ENCODE data around the gene ANXA3. TPM values are rescaled to one million over a fixed set of nuclear protein-coding genes. Genes with fewer than 3 reads are reported as not detected.

ANXA3 gene
- total RNA-seq, 2 experiments from 2014 or later = 0.41 to 7.4 TPM

- no peak overlapping the region for H3K4me3 Mint-ChIP-seq
- DNase-seq (no peak), ATAC-seq (no peak)
- H3K36me3 Mint-ChIP-seq = no peaks in the 10 kb centered on the region
- H3K9me3 Mint-ChIP-seq (ENCODE audit: low read depth) = no peaks in the 10 kb centered on the region
- H3K4me1 Mint-ChIP-seq = no peaks in the 10 kb centered on the region
- H3K27me3 Mint-ChIP-seq = peaks cover 24% of the 10 kb centered on the region
- H3K27ac Mint-ChIP-seq = no peak overlapping the region
- CTCF ChIA-PET = no interaction called here
Measured at GRCh38 chr4:78599931-78600375, 48.4 kb downstream of the ANXA3 start.

DNA sequence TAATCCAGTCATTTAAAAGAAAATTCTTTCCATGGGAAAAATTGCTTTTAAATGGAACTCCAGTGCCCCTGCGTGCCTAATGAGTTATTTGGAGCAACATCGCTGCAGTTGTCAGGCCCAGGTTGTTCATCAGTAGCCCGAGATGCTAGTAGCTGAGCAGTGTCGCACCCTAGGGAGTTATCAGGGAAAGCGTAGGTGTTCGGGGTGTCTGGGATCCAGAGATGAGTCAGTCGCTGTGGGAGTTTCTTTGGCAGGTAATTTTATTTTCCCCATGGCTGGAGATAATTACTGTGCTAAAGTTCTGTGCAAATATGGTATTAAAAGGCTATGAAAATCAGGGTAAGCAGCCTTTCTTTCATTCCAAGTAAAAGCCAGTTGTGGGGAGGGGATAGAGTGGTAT is 49.4 kb downstream of the ANXA3 start:
- Mint-ChIP-seq H3K4me1 (no peaks in the 10 kb centered on the region), H3K27me3 (peaks cover 22% of the 10 kb centered on the region), H3K9me3 (ENCODE audit: low read depth) (no peaks in the 10 kb centered on the region), H3K27ac (no peak overlapping the region), H3K36me3 (no peaks in the 10 kb centered on the region), H3K4me3 (no peak overlapping the region)
- ATAC-seq = no peak
- DNase-seq = no peak
- CTCF ChIA-PET = no interaction called here

DNA sequence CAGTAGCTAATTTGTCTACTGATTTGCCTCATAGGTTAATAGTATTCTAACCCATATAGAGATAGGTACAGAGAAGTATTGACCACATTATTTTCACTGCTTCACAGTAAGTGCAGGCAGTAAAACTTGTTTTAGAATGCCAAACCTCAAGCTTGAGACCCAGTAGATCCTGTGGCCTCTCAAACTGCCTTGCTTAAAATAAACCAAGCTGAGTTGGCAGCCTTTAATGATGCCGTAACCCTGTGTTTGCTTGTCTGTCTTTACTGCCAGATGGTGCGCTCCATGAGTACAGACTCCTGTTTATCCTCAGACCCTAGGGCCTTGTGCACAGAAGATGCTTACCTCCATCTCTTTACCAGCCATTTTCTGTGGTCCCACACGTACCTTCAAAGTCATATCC is 50.8 kb downstream of the ANXA3 start:
- CTCF ChIA-PET = no interaction called here

DNA sequence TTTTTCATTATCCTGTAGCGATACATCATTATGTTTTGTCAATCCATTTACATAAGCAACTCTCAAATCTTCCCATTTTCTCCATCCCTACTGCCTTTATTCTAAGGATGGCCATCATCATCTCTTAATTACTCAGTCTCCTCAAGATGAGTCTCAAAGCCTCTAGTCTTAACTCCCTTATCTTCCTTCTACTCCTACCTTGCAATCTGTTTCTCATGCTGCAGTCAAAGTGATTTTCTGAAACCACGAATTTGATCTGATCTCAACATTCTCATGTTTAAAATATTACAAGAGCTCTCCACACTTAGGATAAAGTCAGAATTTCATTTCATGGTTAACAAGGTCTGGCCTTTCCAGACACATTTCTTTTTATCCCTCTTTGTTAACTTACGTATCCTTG is 51.8 kb downstream of the ANXA3 start:
- Mint-ChIP-seq H3K4me1 (no peaks in the 10 kb centered on the region), H3K27me3 (peaks cover 29% of the 10 kb centered on the region), H3K27ac (no peak overlapping the region), H3K4me3 (no peak overlapping the region), H3K36me3 (no peaks in the 10 kb centered on the region), H3K9me3 (ENCODE audit: low read depth) (no peaks in the 10 kb centered on the region)
- ATAC-seq (no peak), DNase-seq (no peak)
- CTCF ChIA-PET = no interaction called here

More for the DNA sequence above, 50.8 kb downstream of the ANXA3 start:
- ATAC-seq (no peak), DNase-seq (no peak)
- Mint-ChIP-seq H3K36me3 (no peaks in the 10 kb centered on the region), H3K27ac (no peak overlapping the region), H3K9me3 (ENCODE audit: low read depth) (no peaks in the 10 kb centered on the region), H3K27me3 (peaks cover 24% of the 10 kb centered on the region), H3K4me1 (no peaks in the 10 kb centered on the region), H3K4me3 (no peak overlapping the region)

DNA sequence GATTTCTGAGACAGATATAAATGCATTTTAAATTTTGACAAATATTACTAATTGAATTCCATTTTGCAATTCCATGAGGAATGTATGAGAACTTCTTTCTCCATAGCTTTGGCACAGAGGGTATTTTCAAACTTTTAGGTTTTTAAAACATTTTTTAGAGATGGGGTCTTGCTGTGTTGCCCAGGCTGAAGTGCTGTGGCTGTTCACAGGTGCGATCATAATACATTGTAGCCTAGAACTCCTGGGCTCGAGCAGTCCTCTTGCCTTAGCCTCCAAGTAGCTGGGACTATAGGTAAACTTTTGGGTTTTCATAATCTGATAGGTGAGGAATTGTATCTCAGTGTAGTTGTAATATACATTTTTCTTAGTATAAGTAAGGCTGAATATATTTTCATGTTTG is 53.4 kb downstream of the ANXA3 start:
- Mint-ChIP-seq H3K27ac (no peak overlapping the region), H3K9me3 (ENCODE audit: low read depth) (no peaks in the 10 kb centered on the region), H3K27me3 (peaks cover 30% of the 10 kb centered on the region), H3K4me3 (no peak overlapping the region), H3K4me1 (no peaks in the 10 kb centered on the region), H3K36me3 (no peaks in the 10 kb centered on the region)
- CTCF ChIA-PET = no interaction called here
- no peak for DNase-seq
- no peak for ATAC-seq

DNA sequence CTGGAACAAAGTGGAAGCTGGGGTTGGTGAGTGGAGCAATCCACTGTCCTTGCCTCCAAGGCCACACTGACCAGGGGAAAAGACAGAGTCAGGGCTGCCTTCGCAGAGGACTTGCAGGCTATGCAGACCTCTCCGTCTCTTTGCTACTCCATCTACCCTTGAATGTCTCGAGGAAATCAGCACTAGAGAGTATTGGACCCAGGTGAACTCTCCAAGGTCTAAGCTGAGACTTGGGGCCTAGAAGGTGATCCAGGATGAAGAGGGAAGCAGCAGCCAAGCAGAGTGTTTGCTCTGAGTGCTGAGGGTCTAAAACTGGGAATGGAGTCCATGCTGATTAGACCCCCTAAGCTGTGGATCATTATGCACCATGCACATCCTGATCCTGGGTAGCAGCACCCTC is 54.5 kb downstream of the ANXA3 start:
- Mint-ChIP-seq H3K36me3 (no peaks in the 10 kb centered on the region), H3K27ac (no peak overlapping the region), H3K4me3 (no peak overlapping the region), H3K4me1 (peaks cover 8% of the 10 kb centered on the region), H3K9me3 (ENCODE audit: low read depth) (no peaks in the 10 kb centered on the region), H3K27me3 (peaks cover 30% of the 10 kb centered on the region)
- no peak for ATAC-seq
- no peak for DNase-seq
- CTCF ChIA-PET = no interaction called here

- Mint-ChIP-seq H3K36me3 (no peaks in the 10 kb centered on the region), H3K27ac (no peak overlapping the region), H3K27me3 (peaks cover 30% of the 10 kb centered on the region), H3K4me1 (peaks cover 11% of the 10 kb centered on the region), H3K4me3 (no peak overlapping the region), H3K9me3 (ENCODE audit: low read depth) (no peaks in the 10 kb centered on the region)
- ATAC-seq (no peak), DNase-seq (no peak)
- CTCF ChIA-PET = no interaction called here
Measured at GRCh38 chr4:78606530-78607095, 55.0 kb downstream of the ANXA3 start.

GRCh38 chr4:78608684-78609083 is 57.1 kb downstream of the ANXA3 start:
- peaks cover 17% of the 10 kb centered on the region for H3K27me3 Mint-ChIP-seq
- ATAC-seq = no peak
- H3K36me3 Mint-ChIP-seq = no peaks in the 10 kb centered on the region
- peaks cover 24% of the 10 kb centered on the region for H3K4me1 Mint-ChIP-seq
- no peak for DNase-seq
- H3K9me3 Mint-ChIP-seq (ENCODE audit: low read depth) = no peaks in the 10 kb centered on the region
- H3K27ac Mint-ChIP-seq = no peak overlapping the region
- no peak overlapping the region for H3K4me3 Mint-ChIP-seq
- CTCF ChIA-PET = interaction anchor here (1.4 kb wide), 1 partner anchor 256 kb away, joined by 4 read pairs; no protein-coding TSS in a partner anchor

GRCh38 chr4:78609580-78609979 is 58.0 kb downstream of the ANXA3 start:
- no peak for DNase-seq
- ATAC-seq = no peak
- H3K9me3 Mint-ChIP-seq (ENCODE audit: low read depth) = no peaks in the 10 kb centered on the region
- peaks cover 12% of the 10 kb centered on the region for H3K27me3 Mint-ChIP-seq
- H3K36me3 Mint-ChIP-seq = no peaks in the 10 kb centered on the region
- CTCF ChIA-PET = interaction anchor here (1.1 kb wide), 1 partner anchor 17 kb away, joined by 3 read pairs; no protein-coding TSS in a partner anchor
- H3K4me3 Mint-ChIP-seq = no peak overlapping the region
- H3K4me1 Mint-ChIP-seq = peaks cover 29% of the 10 kb centered on the region
- no peak overlapping the region for H3K27ac Mint-ChIP-seq

GRCh38 chr4:78610546-78611214 is 59.1 kb downstream of the ANXA3 start:
- no peak overlapping the region for H3K4me3 Mint-ChIP-seq
- ATAC-seq (peak; percentile 27), DNase-seq (no peak)
- CTCF ChIA-PET = interaction anchor here (1.1 to 1.6 kb wide), 2 partner anchors 16 to 252 kb away, joined by 3 to 5 read pairs; no protein-coding TSS in a partner anchor
- no peak overlapping the region for H3K27ac Mint-ChIP-seq
- H3K36me3 Mint-ChIP-seq = no peaks in the 10 kb centered on the region
- peaks cover 29% of the 10 kb centered on the region for H3K4me1 Mint-ChIP-seq
- H3K9me3 Mint-ChIP-seq (ENCODE audit: low read depth) = no peaks in the 10 kb centered on the region
- H3K27me3 Mint-ChIP-seq = peaks cover 10% of the 10 kb centered on the region

GRCh38 chr4:78611215-78611558 is 59.6 kb downstream of the ANXA3 start:
- H3K27ac Mint-ChIP-seq = no peak overlapping the region
- ATAC-seq = no peak
- DNase-seq = no peak
- peaks cover 10% of the 10 kb centered on the region for H3K27me3 Mint-ChIP-seq
- H3K4me1 Mint-ChIP-seq = peaks cover 29% of the 10 kb centered on the region
- H3K9me3 Mint-ChIP-seq (ENCODE audit: low read depth) = no peaks in the 10 kb centered on the region
- CTCF ChIA-PET = interaction anchor here (1.6 kb wide), 1 partner anchor 252 kb away, joined by 5 read pairs; no protein-coding TSS in a partner anchor
- H3K36me3 Mint-ChIP-seq = no peaks in the 10 kb centered on the region
- H3K4me3 Mint-ChIP-seq = no peak overlapping the region

- peaks cover 29% of the 10 kb centered on the region for H3K4me1 Mint-ChIP-seq
- H3K36me3 Mint-ChIP-seq = no peaks in the 10 kb centered on the region
- H3K4me3 Mint-ChIP-seq = no peak overlapping the region
- H3K9me3 Mint-ChIP-seq (ENCODE audit: low read depth) = no peaks in the 10 kb centered on the region
- peaks cover 8% of the 10 kb centered on the region for H3K27me3 Mint-ChIP-seq
- no peak overlapping the region for H3K27ac Mint-ChIP-seq
- DNase-seq = no peak
- peak; percentile 65 for ATAC-seq
- CTCF ChIA-PET = interaction anchor here (1.1 to 3.6 kb wide), 4 partner anchors 17 to 251 kb away, joined by 3 to 21 read pairs (median 6); no protein-coding TSS in a partner anchor
Measured at GRCh38 chr4:78612398-78613178, 61.0 kb downstream of the ANXA3 start.

GRCh38 chr4:78613522-78614321 is 62.2 kb downstream of the ANXA3 start:
- DNase-seq = no peak
- Mint-ChIP-seq H3K4me1 (peaks cover 29% of the 10 kb centered on the region), H3K27me3 (no peaks in the 10 kb centered on the region), H3K4me3 (no peak overlapping the region), H3K36me3 (no peaks in the 10 kb centered on the region), H3K9me3 (ENCODE audit: low read depth) (no peaks in the 10 kb centered on the region), H3K27ac (no peak overlapping the region)
- ATAC-seq = peak; percentile 30
- CTCF ChIA-PET = interaction anchor here (1.0 to 3.6 kb wide), 6 partner anchors 9 to 250 kb away, joined by 3 to 21 read pairs (median 4); no protein-coding TSS in a partner anchor

All from activated CD8-positive, alpha-beta memory T cell treated with anti-CD3 and anti-CD28 coated beads, Interleukin-2, amount 10 ng/mL, durations not matched to agents 7 days and 5 days (primary cell).